GM21825 (cell line): Measurements from ENCODE around the gene PDZK1.
"Not testable (repeated sequence)": the region's sequence is repeated elsewhere in the genome, so short reads cannot be mapped to it uniquely, and the experiment has no call there.

Source experiments
- ATAC-seq: cut with Tn5 transposase; IDR thresholded peaks from one replicate; pipeline ENCODE4 v1.9.1; 2021; ENCODE audit warnings: mild to moderate bottlenecking, moderate library complexity; ENCODE audit not compliant: unreplicated experiment

Gene PDZK1

DNA sequence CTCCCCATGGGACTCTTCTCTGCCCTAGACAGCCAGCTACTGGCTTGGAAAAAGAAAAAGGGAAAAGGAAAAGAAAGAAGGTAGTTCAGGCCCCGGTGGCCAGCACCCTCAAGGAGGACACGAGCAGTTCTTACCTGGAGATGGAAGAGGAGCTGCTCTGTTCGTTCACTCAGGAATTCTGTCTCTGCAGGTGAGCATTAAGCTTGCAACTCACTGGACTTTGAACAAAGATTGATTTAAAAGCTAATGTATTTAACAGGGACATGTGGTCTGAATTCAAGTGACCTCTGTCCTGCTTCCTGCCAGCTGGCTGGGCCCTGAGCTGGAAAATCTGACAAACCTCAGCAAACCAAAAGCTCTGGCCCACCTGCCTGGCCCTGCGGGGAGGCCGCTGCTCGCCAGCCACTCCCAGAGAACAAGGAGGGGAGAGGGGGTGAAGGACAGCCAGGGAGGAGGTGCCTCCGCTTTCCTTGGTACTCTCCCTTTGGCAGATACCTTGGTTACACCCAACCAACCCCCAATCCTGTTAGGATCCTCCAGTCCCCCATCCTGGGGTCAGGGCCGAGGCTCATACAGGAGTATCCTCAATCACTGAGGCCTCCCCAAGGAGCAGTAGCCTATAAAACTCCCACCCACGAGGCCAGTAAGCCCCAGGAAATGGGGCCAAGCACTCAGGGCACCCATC is at the start of gene PDZK1:
PDZK1 (minus strand) TSS at position 186 of the 685 bp plus-strand sequence. CDS start 19,347 bp downstream, outside the sequence.
- ATAC-seq = no peak

DNA sequence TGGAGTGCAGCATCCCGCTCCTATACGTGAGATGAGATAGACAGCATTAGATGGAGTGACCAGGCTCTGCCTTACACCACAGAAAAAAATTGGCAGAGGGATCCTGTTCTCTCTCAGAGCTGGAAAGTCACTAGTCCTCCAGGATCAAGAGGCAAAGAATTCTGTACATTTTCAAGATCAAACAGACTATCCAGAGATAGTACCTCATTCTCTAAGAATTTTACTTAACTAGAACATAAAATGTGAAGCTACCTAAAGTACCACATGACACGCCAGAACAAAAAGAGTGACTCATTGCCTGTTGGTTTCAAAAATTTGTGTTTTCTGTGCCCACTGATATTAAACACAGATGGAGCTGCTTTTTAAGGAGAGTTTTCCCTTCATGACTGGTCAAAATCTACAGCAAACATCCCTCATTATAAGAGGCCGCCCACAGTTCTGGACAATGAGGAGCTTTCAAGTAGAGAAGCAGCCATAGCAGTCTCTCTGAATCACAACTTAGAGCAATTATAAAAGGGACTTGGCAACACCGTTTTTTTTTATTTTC is 44.4 kb upstream of the PDZK1 start:
- ATAC-seq = no peak

DNA sequence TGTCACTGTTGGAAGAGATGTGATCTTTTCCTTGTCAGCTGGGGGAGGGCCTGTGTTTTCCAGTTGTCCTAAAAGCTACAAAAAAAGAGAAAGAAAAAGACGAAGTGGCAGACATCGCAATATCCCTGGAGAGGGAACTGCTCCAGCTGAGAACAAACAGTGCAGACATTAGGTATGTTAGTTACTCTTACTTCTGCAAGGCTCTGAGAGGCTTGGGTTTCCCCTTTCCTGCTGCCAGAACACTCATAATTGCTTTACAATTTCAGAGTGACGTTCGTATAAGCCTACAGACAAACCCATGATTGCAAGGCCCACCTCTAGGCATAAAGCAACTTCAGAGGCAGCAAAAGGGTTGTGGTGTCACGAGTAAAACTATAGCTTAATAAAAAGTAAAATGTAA is 43.3 kb upstream of the PDZK1 start:
- no peak for ATAC-seq

DNA sequence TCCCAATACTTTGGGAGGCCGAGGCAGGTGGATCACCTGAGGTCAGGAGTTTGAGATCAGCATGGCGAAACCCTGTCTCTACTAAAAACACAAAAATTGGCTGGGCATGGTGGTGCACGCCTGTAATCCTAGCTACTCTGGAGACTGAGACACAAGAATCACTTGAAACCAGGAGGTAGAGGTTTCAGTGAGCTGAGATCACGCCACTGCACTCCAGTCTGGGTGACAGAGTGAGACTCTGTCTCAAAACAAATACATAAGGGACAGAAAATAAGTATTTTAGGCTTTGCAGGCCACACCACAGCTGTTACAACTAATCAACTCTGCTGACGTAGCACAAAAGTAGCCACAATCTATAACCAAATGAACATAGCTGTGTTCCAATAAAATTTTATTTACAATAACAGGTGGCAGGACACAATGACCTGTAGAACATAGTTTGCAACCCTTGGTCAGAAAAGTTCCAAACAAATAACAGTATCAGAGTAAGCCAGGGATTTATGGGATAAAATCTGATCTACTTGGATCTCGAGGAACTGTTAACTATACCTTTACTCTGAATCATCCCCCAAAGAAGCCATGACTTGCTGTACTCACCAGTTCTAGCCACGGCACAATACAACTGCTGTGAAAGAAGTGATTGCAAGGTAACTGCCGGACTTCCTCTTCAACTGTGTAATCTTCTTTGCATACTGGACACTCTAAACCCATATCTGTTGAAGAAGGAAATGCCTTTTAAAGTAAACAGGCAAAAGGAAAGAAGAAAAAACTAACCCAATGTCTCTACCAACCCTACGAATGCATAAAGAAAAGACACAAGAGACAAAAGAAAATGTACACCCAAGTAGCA is 40.5 kb upstream of the PDZK1 start:
- no peak for ATAC-seq

DNA sequence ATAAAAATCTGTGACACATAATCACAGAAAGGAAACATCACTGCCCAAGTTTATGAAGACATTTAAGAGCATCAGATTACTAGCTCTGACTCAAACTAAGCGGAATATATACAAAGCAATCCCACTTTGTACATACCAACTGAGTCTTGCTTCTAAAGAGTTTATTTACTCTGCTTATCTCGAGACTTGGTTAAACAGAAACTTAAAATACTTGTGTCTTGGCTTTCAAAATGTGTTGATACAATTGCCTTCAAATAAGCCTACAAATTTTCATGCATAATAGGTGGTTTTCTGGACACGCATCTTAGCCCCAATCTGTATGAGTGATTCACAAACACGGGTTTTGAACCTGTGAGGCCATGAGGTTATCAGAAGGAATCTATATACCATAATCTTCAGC is 33.1 kb upstream of the PDZK1 start:
- no peak for ATAC-seq

DNA sequence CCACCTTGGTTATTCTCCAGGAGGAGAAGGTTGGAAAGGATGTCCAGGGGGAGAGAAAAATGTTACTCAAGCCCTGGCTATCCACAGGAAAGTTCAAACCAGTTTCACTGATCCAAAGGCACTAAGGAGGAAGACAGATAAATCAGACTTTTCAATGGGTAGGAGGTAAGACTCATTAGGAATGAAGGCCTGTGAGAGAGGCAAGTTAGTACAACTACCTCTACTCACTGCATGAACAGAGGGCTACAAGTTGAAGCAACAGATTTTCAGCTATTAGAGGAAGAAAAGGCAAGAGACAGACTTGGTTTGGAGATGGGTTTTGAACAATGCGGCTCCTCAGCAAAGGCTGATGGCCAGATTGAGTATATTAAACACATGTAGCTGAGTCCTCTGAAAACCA is 29.0 kb upstream of the PDZK1 start:
- no peak for ATAC-seq

DNA sequence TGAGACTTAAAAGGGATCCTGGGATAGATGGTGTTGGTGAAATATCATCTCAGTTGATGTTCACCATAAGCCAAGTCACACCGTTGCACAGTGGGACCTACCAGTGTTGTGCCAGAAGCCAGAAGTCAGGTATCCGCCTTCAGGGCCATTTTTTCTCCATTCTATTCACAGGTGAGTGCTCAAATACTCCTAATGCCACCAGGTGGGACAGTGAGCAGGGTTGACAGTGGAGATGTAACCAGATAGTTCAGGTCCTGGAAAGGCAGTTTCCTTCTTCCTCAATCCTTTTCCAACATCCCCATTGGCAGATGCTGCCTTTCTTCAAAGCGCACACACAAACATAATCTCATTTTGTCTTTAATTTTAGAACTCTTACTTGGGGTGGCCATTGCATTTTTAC is 23.7 kb upstream of the PDZK1 start:
- no peak for ATAC-seq

DNA sequence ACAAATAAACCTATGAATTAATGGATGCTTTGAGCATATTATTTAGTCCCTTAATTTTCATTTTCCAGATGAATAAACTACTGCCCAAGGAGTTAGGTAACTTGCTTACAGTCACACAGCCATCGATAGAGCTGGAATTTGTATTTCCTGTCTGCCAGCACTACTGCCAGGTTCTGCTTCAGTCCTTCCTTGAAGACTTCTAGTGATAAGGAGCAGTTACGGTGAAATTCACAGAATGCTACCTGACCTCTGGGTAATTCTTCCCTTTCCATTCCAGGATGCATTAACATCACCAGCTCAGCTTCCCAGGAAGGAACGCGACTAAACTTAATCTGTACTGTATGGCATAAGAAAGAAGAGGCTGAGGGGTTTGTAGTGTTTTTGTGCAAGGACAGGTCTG is 23.3 kb upstream of the PDZK1 start:
- ATAC-seq = no peak

DNA sequence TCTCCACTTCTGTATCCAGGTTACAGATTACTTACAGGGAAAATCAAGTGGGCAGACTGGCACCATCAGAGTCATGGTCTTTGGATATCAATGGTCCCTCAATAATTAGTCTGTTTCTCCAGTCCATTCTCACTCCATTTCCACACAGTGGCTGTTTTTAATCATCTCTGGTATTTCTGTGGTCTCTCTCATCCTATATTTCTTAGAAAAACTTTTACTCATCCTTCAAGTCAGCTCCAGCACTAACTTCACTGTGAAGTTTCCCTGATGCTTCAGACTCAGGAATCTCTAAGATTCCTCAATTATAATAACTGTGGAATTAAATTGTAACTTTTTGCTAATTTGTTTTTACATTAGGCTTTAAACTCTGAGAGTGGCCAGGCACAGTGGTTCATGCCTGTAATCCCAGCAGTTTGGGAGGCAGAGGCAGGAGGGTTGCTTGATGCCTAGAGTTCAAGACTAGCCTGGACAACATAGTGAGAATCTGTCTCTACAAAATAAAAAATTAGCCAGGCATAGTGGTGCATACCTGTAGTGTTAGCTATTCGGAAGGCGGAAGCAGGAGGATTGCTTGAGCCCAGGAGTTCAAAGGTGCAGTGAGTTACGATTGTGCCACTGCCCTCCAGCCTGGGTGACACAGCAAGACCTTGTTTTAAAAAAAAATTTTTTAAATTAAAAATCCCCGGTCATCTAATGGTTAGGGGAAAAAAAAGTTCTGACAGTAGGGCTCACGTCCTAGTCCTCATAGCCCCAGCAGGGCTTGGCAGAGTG is 22.7 kb upstream of the PDZK1 start:
- no peak for ATAC-seq

DNA sequence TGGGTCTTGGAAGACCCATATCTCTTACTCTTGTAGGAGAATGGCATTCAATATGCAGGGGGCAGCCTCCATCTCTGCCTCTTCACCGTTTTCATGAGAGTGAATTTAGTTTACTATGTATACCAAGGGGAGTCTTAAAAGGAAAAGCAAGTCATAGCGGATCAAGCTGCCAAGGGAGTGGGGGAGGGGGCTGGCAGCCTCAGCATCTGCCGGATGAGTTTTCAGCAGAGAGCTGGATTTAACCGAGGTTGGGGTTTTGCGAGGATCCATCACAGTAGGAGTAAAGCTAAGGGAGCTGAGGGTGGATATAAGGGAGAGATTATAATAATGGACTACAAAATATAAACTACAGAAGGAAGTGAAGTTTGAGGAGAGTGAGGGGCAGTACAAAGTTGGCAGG is 22.0 kb upstream of the PDZK1 start:
- ATAC-seq = no peak

DNA sequence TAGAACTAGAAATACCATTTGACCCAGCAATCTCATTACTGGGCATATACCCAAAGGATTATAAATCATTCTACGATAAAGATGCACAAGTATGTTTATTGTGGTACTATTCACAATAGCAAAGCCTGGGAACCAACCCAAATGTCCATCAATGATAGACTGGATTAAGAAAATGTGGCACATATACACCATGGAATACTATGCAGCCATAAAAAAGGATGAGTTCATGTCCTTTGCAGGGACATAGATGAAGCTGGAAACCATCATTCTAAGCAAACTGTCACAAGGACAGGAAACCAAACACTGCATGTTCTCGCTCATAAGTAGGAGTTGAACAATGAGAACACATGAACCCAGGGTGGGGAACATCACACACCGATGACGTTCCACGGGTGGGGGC is 19.0 kb upstream of the PDZK1 start:
- ATAC-seq = not testable (repeated sequence)

DNA sequence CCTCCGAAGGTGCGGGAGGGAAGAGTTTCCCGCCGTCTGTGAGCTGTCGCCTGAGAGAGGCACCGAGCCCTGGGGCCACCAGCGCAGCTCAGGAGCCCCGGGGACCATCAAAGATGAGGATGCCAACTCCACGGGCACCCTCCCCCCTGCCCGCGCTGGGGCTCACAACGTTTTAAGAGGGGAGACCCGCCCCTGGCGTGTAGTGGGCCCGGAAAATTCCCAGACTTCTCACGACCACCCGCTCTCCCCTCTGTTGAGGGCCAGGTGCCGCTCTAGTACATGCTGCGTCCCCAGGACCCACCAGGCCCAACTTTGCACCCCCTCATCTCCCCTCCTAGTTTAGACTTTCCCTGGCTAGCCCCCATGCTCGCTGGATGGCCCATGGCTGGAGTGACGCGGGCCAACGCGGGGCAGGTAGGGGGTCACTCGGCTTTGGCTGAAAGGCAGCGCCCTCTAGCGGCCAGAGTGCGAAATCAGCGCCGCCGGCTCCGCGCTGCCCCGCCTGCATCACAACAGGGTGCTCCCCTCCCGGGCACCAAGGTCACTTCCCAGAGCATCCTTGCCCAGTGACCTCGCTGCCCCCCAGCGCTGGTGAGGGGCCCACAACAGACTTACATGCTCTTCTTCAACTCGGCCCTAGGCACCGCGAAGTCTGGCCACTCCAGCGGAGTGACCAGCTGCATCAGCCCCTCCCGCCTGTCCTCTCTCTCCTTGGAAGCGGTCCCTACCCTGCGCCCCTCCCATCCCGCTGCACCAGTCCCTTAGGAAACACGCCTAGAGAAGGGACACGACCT is 13.9 kb upstream of the PDZK1 start:
- no peak for ATAC-seq

DNA sequence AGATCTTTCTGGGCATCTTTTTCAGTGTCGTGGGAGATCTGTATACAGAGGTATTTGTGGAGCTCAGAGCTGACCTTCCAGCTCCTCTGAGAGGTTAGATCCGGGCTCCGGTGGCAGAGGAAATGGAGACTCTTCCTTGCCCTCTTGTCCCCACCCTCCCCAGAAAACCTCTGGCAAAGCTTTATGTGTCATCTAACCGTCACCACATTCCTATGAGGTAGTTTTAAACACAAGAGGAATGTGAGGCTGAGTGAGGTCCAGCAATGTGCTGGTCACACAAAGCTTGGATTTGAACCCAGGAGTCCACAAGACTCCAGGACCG is 13.3 kb upstream of the PDZK1 start:
- ATAC-seq = no peak

DNA sequence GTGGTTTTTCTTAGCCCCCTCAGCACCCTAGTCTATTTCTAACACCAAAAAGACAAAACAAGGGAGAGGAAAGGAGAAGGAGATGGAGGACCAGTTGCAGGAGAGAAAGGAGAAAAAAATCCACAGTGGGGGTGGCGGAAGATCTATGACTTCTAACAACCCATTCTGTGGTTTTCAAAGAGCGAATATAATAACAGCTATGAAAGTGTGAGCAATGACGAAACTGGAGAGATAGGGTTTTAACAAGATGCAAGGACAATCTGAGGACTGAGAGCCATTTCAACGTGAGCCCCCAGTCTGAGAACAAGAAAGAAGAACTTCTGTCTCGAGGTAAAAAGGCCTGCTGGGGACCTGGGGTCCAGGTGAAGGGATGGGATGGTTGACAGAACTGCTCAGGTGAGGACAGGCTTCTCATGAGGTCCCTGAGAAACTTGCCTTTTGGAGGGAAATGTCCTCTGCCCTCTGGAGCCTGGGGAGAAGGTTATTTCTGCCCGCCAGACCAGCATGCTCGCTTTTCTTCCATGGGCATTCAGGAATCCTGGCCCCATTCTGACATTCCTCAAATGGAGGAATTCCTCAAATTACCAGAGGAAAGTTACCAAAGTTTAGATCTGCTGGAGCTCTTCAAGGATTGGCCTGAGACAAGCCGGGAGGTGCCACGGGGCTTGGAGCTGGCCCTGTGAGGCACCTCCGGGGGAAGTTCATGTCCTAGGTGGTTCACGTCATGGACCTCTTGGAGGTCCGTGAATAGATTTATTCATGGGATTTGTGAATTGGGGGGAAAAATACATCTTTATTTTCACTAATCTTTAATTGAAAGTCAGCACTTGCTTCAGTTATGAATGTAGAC is 12.3 kb upstream of the PDZK1 start, which contains the start of gene CD160:
CD160 (plus strand) TSS at position 270 of the 850 bp plus-strand sequence. CDS start 8,829 bp downstream, outside the sequence.
- no peak for ATAC-seq

DNA sequence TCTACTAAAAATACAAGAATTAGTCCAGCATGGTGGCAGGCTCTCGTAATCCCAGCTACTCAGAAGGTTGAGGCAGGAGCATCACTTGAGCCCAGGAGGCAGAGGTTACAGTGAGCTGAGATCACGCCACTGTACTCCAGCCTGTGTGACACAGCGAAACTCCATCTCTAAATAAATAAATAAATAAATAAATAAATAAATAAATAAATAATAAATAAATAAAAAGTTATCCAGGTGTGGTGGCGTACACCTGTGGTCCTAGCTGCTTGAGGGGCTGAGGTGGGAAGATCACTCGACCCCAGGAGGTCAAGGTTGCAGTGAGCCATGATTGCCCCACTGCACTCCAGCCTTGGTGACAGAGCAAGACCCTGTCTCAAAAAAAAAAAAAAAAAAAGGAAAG is 11.3 kb upstream of the PDZK1 start:
- ATAC-seq = not testable (repeated sequence)

DNA sequence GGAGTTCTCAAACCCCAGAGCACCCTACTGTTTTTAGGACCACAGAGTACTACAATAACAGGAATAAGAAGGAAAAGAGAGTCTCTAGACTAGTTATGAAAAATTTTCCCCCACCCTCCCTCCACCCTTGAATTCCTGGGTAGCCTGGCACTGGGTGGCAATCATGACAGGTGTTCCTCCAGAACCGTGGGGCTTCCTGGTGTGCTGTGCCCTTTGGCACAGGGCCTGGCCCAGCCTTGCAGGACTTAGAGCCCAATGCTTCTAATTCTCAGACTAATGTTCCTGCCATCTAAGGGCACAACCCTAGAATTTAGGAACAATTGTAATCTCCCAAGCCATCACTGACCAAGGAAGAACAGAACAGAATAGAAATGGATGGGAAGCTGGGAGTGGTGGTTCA is 10.7 kb upstream of the PDZK1 start:
- no peak for ATAC-seq

DNA sequence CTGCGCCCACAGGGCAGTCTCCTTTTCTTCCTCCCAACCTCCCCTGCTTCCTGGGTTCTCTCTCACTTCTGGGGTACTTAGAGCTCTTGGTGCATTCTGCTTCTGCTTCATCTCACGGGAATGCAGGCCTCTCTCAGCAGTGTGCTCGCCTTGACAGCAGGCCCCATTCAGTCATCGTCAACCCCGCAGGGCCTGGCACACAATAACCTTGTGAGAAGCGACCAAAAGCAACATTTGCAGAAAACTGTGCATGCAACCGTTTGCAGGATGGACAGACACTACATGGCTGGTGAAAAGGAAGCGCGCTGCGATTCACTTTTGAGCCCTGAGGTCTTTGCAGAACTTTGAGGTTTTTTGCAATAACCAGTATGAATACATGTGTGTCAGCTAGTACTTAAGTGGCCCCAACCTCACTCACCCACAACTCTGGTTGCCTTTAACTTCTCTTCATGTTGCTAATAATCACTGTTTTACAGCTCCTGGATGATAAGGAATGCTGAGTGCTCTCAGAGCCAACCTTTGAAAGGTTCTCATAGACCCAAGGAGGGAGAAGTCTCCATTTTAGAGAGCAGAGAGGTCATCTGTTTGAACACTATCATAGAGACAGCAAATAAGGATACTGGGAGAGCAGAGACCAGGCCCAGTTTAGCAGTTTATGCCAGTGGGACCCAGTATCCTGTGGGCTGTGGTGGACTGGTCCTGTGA is 9.6 kb upstream of the PDZK1 start:
- no peak for ATAC-seq

DNA sequence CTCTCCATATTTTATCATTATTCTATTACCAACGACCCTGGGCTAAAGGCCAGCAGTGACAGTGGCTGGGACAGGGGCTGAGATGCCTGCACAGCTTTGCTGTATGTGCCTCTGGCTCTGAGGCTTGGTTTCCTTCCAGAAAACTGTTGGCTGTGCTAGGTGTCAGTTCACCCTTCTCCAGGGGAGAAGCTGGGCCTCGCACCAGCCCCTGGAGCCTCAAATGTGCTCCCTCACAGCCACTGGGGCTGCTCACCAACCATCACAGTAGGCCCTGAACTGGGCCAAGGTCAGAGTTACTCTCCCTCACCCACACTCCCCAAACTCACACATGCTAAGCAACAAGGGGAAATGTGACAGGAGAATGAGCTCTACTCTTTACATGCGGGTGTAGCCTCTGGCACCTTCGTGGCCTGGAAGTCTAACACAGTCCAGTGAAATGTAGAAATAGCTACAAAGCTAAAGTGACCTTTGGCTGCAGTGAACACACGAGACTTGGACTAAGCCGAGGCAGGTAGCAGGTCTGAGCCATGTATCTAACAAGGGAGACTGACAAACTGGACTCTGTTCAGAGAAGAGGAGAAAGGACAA is 7.5 kb upstream of the PDZK1 start:
- no peak for ATAC-seq

DNA sequence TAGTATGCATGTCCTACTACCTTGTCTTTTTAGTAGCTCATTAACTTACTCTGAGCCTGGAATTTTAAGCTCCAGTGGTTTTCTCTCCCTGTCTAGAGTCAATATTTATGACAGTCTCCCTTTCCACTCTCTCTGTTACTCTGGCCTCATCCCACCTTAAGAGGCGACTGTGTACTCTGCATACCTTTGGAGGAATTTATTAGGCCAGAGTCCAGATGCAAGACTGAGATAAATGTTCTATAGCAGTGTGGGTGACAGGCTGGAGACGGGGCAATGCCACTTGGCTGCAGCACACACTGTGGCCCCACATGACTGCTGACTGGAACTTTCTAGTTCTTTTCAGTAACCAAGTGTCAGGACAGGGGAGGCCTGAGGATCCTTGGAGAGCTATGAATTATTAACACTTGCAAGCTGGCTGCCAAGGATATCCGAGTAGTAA is 4.1 kb upstream of the PDZK1 start:
- ATAC-seq = no peak
